Stomach (tissue), 9 donors: ENCODE results near the gene EVI5L. TPM values are rescaled to one million over a fixed set of nuclear protein-coding genes. Genes with fewer than 3 reads are reported as not detected.

ENCODE experiments used
- DNase-seq, 2 donors: peaks; one replicate each; pipeline versions ENCODE4 v3.0.0 to v3.0.0-alpha.2; 2013 to 2019
- H3K27ac ChIP-seq, 5 donors: fragments of 200-600 bp in 4 of 5; sonication (generic) in 4 of 5; one replicate each; pipeline ENCODE4 v1.5.1; 2013 to 2019; ENCODE audit warnings: mild to moderate bottlenecking in 1 of 5, moderate library complexity in 1 of 5
- H3K27me3 ChIP-seq, 3 donors: fragments of 200-600 bp; sonication (generic); one replicate each; pipeline ENCODE4 v1.5.1; 2017 to 2019; ENCODE audit warnings: mixed run types in 1 of 3
- H3K36me3 ChIP-seq, 4 donors: fragments of 200-600 bp; sonication (generic); 1 replicate in 3 of 4; 2 replicates in 1 of 4; pipeline ENCODE4 v1.5.1; 2016 to 2019
- H3K4me1 ChIP-seq, 4 donors: fragments of 200-600 bp; sonication (generic); one replicate each; pipeline ENCODE4 v1.5.1; 2016 to 2019
- H3K4me3 ChIP-seq, 4 donors: fragments of 200-600 bp; sonication (generic) in 3 of 4; one replicate each; pipeline ENCODE4 v1.5.1; 2016 to 2019; ENCODE audit warnings: mild to moderate bottlenecking in 1 of 4
- H3K9me3 ChIP-seq, 4 donors: fragments of 200-600 bp; sonication (generic); one replicate each; pipeline ENCODE4 v1.5.1; 2016 to 2019
- CTCF ChIP-seq, 7 experiments: fragments of 450-650 bp in 4 of 7; fragments of 200-600 bp in 3 of 7; sonication (generic) in 3 of 7; IDR thresholded peaks; one replicate each; pipeline ENCODE4 v1.5.1; 2016 to 2019; ENCODE audit warnings: antibody characterized with exemption in 7 of 7, control low read depth in 2 of 7, mild to moderate bottlenecking in 1 of 7
- EP300 ChIP-seq: sonication (generic); formaldehyde crosslinking; IDR thresholded peaks from one replicate; pipeline ENCODE4 v1.6.1; 2017; ENCODE audit warnings: antibody characterized with exemption
- POLR2A ChIP-seq, 4 donors: fragments of 450-650 bp; IDR thresholded peaks; one replicate each; pipeline ENCODE4 v1.6.1; 2016; ENCODE audit warnings: antibody characterized with exemption in 4 of 4, control low read depth in 2 of 4, mild to moderate bottlenecking in 1 of 4, moderate library complexity in 1 of 4
- POLR2AphosphoS5 ChIP-seq, 3 donors: sonication (generic); formaldehyde crosslinking; IDR thresholded peaks; one replicate each; pipeline ENCODE4 v1.6.1; 2016; ENCODE audit warnings: antibody characterized with exemption in 3 of 3
- WGBS, 5 donors: extraction: QIAGEN DNeasy Blood & Tissue Kit in 3 of 5; methylation state at CpG; one replicate each; pipeline versions ENCODE4 v1.1.5 to v1.1.7; 2013 to 2018; 5-methylcytosine and 5-hydroxymethylcytosine counted together
- intact Hi-C: fragments of 100-400 bp; cut with DNase I; formaldehyde crosslinking; loops from one replicate; pipeline ENCODE4 v1.15.1; 2023; ENCODE audit warnings: low total_unique reads
- polyA plus RNA-seq, 3 donors: library from polyadenylated mRNA; stranded (reverse); fragments of 200-250 nt; gene quantifications; one replicate each; pipeline ENCODE4 v1.2.3, GENCODE V29; 2013
- total RNA-seq, 5 donors: library from RNA; depleted of rRNA; stranded (reverse); fragments of >200 nt; gene quantifications; one replicate each; pipeline versions ENCODE4 v1.1.0 to v1.2.3, GENCODE V29; 2014 to 2016
- donor health status: healthy with polysubstance abuse.
- donor health status: Bipolar disorder and iron deficiency.
- donor health status: healthy.

Gene EVI5L
- total and polyA plus RNA-seq, 8 donors, result 4.9 to 31.6 (median 8.4) TPM

GRCh38 chr19:7862413-7862951, 32.5 kb downstream of the EVI5L start:
- Histone ChIP-seq H3K4me1 (peaks cover 17 to 21% (median 19%) of the 10 kb centered on the region in 4 donors), H3K27ac (no peak overlapping the region), H3K4me3 (peak overlapping the region; percentile 23 to 42 (median 34)), H3K27me3 (peaks cover 0 to 96% (median 49%) of the 10 kb centered on the region in 3 donors), H3K9me3 (no peaks in the 10 kb centered on the region), H3K36me3 (peaks cover 0 to 46% (median 31%) of the 10 kb centered on the region in 4 donors)
- DNase-seq, result peak; percentile 57 to 91
- WGBS, 5 donors, result 3 to 13% (median 5%) methylated on average over 2 to 65 of the region's 67 CpGs
- intact Hi-C loops, result no loop called here
- no peak for TF ChIP-seq EP300

GRCh38 chr19:7863157-7863970, 33.3 kb downstream of the EVI5L start:
- intact Hi-C loops, result no loop called here
- Histone ChIP-seq H3K36me3 (peaks cover 0 to 41% (median 27%) of the 10 kb centered on the region in 4 donors), H3K27ac (no peak overlapping the region), H3K4me3 (peak overlapping the region in 1 of 4 donors; percentile 40), H3K9me3 (no peaks in the 10 kb centered on the region), H3K27me3 (peaks cover 0 to 98% (median 56%) of the 10 kb centered on the region in 3 donors), H3K4me1 (peaks cover 19 to 24% (median 24%) of the 10 kb centered on the region in 4 donors)
- no peak for DNase-seq
- 55 to 77% (median 69%) methylated on average over 21 to 83 of the region's 83 CpGs for WGBS, 5 donors
- TF ChIP-seq EP300 (no peak), CTCF (IDR thresholded peaks at IDR 0.05) (no peak), POLR2AphosphoS5 (IDR thresholded peaks at IDR 0.05) (no peak), POLR2A (IDR thresholded peaks at IDR 0.05) (no peak)

- peaks cover 0 to 35% (median 21%) of the 10 kb centered on the region in 4 donors for H3K36me3 ChIP-seq
- 54 to 88% (median 80%) methylated on average over 12 to 21 of the region's 21 CpGs for WGBS, 5 donors
- H3K4me1 ChIP-seq, result peaks cover 27 to 32% (median 31%) of the 10 kb centered on the region in 4 donors
- H3K9me3 ChIP-seq, result no peaks in the 10 kb centered on the region
- no peak overlapping the region for H3K4me3 ChIP-seq
- intact Hi-C loops, result no loop called here
- TF ChIP-seq CTCF (IDR thresholded peaks at IDR 0.05), result no peak
- no peak for TF ChIP-seq POLR2AphosphoS5 (IDR thresholded peaks at IDR 0.05)
- peaks cover 0 to 98% (median 57%) of the 10 kb centered on the region in 3 donors for H3K27me3 ChIP-seq
- H3K27ac ChIP-seq, result no peak overlapping the region
- DNase-seq, result no peak
Observed at GRCh38 chr19:7863971-7864689, 34.1 kb downstream of the EVI5L start.

GRCh38 chr19:7864690-7865074, 34.7 kb downstream of the EVI5L start:
- 37 to 56% (median 48%) methylated on average over 14 to 18 of the region's 18 CpGs for WGBS, 5 donors
- DNase-seq, result no peak
- no peak overlapping the region for H3K4me3 ChIP-seq
- H3K27me3 ChIP-seq, result peaks cover 0 to 98% (median 57%) of the 10 kb centered on the region in 3 donors
- TF ChIP-seq POLR2A (IDR thresholded peaks at IDR 0.05) (no peak), CTCF (IDR thresholded peaks at IDR 0.05) (no peak), EP300 (no peak), POLR2AphosphoS5 (IDR thresholded peaks at IDR 0.05) (no peak)
- no peak overlapping the region for H3K27ac ChIP-seq
- peaks cover 32 to 37% (median 37%) of the 10 kb centered on the region in 4 donors for H3K4me1 ChIP-seq
- H3K36me3 ChIP-seq, result peaks cover 0 to 30% (median 16%) of the 10 kb centered on the region in 4 donors
- intact Hi-C loops, result no loop called here
- no peaks in the 10 kb centered on the region for H3K9me3 ChIP-seq
